Hematopoietic multipotent progenitor cell treated with erythropoietin and hydrocortisone succinate and interleukin-3 and kit ligand, for 4 days (in vitro differentiated cells): Measurements from ENCODE around the gene NRXN3.

Source experiments
- DNase-seq: peaks from one replicate; pipeline ENCODE4 v3.0.0-alpha.2; 2015

The NRXN3 gene

DNA sequence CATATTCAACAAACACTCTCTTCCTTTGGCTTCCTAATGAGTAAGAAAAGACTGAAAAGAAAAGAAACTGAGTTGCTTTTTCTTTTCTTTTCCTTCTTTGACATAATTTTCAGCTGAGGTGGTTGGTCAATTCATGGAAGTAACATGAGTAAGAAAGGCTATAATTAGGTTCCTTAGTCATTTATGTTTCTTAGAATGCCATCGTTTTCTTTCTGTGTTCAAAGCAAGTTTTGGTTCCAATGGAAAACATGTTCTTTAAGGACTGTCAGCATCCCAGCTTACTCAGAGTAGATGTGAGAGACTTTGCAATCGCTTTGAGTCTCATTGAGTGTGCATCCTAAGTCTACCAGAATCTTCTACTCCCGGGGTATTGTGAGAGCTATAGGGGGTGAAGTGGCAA lies 1158.7 kb downstream of the NRXN3 start:
- DNase-seq, result no peak

DNA sequence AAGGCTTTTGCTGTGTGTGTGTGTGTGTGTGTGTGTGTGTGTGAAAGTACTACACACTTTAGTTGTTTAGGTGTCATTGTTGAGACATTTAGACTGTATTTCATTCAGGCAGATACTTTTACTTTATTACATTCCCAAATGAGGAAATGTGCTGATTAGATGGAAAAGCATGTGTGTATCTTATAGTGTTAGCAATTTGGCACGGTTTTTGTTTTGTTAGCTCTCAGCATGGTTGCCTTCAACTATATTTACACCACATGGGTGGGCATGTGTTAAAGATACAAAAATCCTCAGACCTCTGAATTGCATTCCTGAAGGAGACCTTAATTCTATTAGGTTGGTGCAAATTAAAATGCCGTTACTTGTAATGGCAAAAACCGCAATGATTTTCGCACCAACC lies 1161.7 kb downstream of the NRXN3 start:
- DNase-seq, result no peak

DNA sequence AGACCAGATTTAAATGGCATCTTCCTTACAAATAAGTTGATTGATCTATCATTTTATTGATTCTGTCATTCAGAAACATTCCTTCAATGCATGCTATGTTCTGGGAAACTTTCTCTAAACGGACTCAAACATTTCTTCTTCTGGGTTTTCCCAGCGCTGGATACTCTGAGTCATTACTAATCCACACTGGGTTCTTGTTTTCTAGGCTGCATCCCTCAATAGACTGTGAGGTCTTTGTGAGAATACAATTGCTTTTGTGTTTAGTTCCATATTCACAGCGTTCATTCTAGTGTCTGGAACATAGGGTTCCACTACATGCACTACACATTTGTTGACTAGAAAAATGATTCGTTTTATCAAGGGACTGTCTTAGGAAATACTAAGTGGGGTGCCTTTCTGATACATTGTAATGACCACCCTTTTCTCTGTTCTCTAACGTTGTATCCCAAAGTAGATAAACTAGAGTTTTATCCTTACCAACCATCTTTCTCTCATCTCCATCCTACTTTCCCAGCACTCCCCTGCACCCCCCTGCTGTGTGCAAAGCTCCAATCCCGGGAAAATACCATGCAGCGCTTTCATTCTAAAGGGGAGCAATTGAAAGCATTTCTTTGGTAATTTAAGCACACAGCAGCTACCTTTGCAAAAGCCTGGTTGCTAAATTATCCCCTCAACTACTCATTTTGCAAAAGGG lies 1162.5 kb downstream of the NRXN3 start:
- no peak for DNase-seq

DNA sequence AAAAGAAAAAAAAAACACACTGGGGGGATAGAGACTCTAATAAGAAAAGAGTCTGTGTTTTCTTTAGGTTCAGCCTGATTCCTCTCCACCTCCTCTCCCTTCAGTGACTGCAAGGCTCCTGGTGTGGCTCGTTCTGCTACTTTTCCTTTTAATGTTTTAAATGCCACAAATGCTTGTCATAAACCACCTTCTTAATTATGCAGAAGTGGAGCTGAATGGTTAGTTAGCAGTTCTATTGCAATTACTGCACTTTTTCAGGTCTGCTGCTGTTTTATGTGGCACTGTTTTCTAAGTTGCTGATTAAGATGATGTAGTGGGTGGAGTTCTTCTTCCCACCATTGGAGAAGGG lies 1163.0 kb downstream of the NRXN3 start:
- no peak for DNase-seq

DNA sequence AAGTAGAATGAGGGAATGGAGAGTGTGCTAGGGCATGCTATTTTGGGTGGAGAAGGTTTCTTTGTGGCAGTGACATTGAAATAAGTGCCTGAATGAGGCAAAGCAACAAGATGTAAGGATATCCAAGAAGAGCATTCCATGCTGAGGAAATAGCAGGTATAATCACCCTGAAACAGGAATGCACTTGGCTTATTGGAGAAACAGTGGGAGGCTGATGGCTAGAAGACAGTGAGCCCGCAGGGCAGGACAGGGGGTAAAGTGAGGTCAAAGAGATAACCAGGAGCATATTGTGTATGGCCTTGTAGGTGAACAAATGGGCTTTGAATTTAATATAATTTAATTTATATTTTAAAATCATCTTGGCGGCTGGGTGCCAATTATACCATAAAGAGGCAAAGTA lies 1164.1 kb downstream of the NRXN3 start:
- DNase-seq, result no peak

DNA sequence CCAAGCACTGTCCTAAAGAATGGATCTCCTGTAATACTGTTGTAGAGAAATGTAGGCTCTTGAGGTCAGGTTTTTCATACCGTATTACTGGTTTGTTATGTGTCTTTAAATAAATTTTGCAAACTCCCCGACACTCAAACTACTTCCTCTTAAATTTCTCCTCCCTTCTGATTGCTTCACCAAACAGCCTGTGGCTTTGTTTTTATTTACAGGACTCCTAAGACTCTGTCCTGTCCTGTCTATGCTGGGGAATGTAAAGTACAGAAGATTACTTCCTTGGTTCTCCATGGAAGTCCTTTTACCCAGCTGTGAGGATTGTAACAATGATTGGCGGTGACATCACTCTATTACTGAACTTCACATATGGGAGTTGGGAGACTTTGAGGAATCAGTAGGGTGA lies 1167.6 kb downstream of the NRXN3 start:
- peak; percentile 40 for DNase-seq

DNA sequence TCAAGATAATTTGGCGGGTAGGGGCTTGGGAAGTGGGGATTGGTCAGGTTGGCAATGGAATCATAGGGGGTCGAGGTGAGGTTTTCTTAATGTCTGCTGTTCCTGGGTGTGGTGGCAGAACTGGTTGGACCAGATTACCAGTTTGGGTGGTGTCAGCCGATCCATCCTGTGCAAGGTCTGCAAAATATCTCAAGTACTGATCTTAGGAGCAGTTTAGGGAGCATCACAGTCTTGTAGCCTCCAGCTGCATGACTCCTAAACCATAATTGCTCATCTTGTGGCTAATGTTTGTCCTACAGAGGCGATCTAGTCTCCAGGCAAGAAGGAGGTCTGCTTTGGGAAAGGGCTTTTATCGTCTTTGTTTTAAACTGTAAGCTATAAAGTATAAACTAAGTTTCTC lies 1172.8 kb downstream of the NRXN3 start:
- DNase-seq, result no peak

DNA sequence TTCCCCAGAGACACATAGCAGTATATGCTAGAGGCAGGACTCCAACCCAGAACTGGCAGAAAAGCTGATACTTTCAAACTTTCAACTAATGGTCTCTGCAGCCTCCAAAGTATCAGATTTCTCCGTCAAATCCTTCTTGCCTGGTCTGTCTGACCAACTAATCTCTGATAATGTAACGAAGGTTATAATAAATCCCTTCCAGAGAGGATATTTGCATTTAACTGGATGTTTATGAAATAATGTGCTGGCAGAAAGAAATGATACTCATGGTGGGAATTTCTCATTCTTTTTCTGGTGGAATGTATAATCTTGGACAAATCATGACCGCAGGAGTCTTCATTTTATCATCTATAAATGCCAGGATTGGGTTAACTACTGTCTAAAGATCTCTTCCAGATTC lies 1180.8 kb downstream of the NRXN3 start:
- DNase-seq, result no peak

DNA sequence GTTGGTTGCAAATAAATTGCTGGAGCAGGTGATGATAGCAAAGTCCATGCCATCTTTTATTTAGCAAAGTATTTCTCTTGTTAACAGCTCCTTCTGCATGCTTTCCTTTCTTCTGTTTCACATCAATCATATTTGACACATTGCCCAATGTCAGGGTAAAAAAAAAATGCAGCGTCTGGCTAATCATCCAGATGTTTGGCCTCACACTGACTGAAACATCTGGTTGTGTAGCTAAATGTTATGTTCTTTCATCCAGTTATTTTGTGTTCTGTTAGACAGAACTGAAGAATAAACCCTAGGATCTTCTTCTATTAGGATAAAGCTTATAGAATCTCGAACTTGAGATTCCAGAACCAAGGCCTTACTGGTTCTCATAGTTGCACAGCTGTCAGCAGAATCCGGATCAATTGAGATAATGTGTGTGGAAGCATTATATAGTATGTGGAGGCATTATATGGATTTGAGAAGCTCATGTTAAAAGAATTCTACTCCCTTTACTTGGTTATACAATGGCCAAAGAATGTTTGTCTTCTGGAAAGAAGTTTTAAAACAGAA lies 1182.0 kb downstream of the NRXN3 start:
- no peak for DNase-seq

DNA sequence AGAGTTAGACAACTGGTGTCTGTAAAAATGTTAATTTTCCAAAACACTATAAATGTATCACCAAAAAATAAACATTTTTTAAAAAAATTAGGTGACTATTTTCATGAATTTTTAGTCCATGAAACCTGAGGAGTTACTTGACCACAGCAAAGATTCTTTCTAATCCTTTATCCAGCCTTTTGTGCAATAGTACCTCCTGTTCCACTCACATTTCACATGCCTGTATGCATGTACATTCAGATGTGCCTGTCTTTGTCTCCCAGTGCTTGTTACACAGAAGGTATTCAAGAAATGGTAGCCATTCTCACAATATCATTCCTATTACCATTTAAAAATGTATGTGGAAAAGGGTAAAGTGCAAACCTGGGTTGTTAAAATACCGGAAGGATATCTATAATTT lies 1184.2 kb downstream of the NRXN3 start:
- DNase-seq, result no peak

DNA sequence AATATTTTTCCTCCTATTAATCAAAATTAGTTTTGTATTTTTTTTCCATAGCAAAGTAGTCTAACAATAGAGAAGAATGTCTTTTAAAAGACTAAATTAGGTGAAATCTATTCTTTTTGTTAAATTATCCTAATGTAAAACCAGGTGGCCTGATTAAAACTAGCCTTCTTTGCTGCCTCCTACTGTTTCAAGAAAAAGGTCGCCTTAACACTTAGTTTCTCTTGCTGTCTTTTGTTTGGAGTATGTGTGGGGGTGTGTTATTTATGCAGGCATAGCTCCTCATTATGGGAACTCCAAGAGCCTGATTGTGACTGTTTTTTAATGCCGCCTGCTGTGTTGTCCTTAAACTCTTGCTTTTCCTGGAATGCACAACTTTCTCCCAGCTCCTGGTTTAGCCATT lies 1185.9 kb downstream of the NRXN3 start:
- DNase-seq, result no peak

DNA sequence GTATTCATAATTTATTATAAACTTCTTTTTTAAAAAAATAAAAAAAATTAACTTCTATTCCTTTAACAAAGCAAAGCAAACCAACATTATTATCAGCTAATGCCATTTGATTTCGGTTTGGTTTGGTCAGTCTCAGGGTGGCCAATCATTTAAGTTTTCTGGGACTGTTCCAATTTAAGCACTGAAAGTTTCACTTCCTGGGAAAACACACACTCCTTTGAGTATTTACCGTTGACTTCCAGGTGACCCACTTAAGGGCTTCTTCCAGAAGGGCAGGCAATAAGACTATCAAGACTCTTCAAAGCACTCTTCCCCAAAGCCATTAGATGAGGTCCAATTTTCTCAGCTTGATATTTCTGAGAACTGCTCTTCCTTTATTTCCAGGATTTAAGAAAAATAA lies 1187.1 kb downstream of the NRXN3 start:
- no peak for DNase-seq

DNA sequence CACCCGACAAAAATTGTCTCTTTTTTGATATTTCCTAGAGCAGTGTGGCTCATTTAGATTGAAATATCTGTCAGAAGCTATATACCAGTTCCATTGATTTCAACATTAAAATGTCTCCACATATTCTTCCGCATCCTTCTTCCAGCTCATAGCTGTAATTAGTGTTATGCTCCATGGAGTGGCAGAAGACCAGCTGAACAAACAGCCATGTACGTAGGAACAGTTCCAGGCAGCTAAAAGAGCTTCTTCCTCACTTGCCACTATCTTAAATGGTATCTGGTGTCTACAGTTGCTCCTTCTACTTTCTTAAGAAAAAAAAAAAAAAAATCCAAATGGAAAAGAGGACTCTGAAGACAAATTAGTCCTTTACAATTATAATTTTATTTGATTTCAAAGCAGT lies 1193.1 kb downstream of the NRXN3 start:
- no peak for DNase-seq

DNA sequence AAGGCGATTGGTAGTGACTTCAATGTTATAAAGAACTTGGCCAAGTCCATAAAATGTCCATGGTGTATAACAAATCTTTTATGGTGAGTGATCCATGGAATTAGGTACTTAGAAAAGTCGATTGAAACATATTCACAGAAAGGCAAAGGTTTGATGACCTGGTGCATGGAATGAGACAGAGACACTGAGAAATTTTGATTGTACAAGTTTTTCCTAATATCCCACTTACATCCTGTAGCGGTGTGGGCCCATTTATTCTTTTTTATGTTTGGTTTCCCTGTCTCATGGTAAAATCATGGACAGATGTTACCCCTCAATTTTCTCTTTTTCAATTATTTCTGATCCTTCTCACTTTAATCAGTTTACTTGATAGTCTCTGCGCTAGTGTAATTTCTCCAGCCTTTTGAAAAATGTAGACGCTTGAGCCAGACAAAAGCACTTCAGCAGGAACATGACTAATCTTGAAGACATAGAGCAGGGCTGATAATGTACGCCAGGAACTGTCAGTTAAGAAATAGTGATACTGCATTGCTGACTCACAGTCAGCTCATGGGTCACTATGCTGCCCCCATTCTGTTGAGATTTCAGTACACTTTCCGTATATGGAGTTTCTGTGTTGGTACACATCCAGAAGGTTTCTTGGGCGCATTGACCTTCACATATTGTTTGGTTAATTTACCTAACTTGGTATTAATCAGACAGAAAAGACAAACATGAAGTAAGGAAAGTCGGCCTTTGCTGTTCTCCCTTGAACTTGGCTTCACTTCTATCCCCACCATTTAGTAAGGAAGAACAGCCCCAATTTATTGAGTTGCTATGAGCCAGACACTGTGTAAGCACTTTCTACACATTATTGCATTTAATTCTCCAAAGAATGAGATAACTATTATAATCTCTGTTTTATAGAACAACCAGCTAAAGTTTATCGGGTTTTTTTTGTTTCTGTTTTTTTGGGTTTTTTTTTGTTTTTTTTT lies 1199.5 kb downstream of the NRXN3 start:
- peak; percentile 20 for DNase-seq

DNA sequence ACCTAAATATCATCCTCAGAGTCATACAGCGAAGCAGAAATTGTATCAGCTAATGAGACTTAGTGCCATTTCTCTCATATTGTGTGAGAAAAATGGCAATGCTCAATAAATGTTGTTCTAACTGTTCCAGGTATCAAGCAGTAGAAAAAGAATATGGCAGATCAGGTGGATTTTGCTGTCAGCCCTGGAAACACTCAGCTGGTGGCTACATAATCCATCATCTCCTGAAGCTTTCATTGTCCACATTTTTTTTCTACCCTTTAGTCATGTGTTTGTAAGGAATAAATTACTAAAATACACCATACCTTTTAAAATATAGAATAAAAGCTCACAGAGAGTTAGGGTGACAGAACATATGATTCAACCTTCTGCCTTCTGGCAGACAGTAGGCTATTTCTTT lies 1200.8 kb downstream of the NRXN3 start:
- DNase-seq, result no peak

DNA sequence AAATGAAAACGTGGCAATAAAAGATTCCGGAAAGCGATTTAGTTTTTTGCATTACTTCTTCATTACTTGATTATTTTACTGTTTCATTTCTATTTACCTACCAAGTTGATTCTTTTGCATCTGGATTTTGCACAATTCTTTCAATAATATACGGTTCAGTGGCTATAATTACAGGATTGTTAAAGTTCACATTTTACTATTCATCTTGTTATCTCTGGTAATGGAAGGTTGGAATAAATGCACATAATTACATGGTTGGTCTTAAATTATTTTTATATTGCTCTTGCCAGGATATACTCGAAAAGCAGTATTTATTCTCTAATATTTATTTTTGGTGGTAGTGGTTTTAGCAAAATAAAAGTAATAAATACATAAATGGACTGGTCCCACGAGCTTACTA lies 1203.3 kb downstream of the NRXN3 start:
- no peak for DNase-seq

DNA sequence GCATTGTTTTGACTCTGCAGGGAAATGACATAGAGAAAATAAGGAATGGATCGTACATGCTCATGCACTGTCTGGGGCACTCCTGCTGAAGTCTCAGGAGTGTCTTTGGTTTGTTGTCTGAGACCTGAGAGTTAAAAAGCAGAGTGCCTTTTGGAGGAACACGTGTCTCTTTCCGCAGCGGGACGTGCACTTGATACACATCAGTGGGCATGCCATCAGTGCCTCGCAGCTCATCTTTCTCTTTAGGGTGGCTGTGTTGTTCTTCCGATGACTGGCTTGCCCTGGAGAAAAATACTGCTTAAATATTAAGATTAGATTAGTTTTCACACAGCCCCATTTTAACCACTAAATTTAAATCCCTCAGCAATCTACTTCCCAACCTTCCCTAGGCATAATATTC lies 1205.2 kb downstream of the NRXN3 start:
- DNase-seq, result no peak

DNA sequence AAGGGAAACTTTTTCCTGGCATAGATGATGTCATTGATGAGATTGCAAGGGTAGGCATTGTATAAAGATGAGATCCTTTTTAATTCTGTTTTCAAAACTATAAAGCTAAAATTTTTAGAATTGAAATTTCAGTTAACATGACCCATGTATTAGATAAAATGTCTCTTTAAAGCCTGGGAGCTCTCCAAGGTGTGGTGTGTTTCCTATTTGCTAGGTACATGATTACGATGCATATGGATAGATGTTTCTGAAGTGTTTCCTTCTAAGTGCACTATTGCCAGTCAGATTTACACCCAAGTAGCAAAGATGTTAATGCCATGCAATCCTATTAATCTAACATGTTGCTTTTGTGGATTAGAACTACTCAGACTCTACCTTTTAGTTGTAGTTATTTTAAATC lies 1206.4 kb downstream of the NRXN3 start:
- DNase-seq, result no peak

DNA sequence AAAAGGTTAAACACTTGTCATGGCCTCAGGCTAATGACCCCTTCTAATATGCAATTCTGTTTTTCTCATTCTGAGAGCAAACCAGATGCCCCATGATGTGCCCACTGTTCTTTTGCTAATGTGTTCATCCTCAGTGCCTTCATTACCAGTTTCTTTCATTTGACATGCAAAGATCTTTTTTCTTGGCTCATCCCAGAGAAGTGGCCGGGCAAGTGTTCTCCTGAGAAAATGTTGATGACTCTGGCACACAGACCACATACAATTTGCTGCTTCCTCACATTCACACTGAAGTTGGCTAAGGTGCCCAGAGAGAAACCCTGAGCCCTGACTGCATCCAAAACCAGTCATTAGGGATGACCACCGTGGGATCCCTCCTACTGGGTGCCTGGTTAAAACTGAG lies 1207.8 kb downstream of the NRXN3 start:
- no peak for DNase-seq

DNA sequence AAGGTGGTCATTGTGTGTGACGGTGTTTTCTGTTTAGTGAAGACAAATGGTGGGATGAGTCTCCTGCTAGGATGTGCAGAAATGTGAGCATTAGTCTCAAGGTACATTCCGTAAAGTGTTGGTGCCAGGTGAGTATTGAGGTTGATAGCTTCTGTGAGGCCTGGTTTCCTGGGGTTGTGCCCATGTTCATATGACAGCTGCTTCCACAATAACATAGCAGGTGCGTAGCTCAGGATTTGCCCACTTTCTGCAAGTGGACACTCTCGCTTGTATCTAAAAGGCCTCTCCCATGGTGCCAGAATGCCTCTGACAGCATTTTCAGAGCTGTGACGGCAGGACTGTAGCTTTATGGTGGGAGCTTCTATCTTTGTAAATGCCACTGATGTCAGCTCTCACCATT lies 1209.1 kb downstream of the NRXN3 start:
- no peak for DNase-seq

DNA sequence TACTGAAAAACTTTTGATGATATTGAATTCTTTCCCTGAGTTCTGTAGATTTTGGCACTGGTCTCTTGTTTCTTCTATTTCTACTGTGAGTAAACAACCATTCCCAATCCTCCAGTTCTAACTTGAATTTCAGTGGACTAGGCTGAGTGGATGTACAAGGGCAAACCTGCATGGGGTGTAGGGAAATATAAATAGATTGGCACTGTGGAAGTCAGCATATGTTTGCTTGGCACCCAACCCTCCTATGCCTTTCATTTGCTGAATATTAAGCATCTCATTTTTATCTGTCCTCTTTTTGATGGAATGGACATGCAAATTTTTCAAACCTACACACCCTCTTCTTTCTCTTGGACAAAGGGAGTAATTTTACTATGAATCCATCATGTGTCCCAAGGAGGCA lies 1212.9 kb downstream of the NRXN3 start:
- DNase-seq, result no peak

DNA sequence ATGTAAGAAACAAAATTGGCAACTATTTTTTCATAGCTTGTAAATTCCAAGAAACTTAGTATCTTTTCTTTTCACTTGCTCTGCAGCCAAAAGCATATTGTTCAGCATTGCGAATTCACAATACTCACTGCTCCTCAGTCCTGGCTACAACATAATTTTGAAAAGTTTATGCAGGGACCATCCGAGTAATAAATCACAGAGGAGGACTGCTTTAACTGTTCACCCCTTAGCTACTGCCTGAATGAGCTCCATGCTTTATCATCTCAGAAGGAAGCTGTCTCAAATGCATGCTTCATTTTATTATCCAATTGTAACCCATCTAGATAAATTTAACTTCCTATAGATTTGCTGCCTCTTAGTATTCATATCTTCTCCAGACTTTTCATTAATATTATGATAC lies 1213.3 kb downstream of the NRXN3 start:
- no peak for DNase-seq

DNA sequence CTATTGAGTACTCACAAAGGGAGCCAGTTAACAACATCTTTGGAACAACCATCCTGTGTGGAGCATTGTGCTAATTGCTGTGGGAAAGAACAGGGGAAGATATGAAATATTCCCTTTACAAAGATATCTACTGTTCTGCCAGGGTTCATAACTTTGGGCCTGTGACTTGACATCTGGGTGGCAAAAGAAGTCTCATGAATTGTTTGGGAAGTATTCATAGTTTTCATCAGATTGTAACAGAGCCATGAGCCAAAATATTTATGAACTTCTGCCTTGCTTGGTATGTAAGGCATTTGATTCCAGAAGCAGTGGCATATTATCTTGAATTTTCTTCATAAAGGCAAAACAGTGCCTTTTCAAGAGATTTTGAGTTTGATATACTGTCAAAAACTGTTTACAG lies 1224.9 kb downstream of the NRXN3 start:
- no peak for DNase-seq

DNA sequence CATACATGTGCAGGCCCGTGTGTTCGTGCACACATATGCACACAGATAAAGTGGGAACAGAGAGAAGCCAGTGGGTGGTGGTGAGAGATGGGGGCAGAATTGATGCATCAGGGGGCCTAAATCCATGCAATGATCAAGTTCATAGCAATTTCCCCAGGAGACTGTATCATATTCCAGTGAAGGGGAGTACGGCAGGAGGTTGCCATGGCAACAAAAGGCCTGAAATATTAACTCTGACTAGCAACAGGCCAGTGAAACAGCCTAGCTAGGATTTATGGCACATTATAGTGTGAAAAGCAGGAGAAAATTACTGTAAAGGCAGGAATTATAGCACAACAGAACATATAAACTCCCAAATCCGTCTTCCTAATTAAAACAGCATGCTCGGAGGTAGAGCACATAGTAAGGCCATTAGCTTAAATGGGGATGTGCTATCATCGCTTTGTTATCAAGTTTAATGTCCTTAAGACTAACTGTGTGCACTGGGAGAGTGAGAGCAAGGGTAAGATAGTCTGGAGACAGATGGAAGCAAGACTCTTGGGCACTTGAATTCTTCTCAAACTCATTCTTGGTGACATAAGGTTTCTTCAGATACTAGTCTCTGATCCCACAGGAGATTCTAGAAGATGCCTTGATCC lies 1234.8 kb downstream of the NRXN3 start:
- no peak for DNase-seq
